HG03439 (cell line): Measurements from ENCODE around the gene TMEM129.
"Not testable (repeated sequence)": the region's sequence is repeated elsewhere in the genome, so short reads cannot be mapped to it uniquely, and the experiment has no call there.

Experiments
- ATAC-seq: cut with Tn5 transposase; IDR thresholded peaks from one replicate; pipeline ENCODE4 v1.9.1; 2021; ENCODE audit warnings: mild to moderate bottlenecking, moderate library complexity; ENCODE audit not compliant: unreplicated experiment

The TMEM129 gene

DNA sequence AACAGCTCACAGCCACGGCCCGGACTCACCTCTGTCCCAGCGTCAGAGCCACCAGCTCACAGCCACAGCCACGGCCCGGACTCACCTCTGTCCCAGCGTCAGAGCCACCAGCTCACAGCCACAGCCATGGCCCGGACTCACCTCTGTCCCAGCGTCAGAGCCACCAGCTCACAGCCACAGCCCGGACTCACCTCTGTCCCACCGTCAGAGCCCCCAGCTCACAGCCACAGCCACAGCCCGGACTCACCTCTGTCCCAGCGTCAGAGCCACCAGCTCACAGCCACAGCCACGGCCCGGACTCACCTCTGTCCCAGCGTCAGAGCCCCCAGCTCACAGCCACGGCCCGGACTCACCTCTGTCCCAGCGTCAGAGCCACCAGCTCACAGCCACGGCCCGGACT is 50.1 kb downstream of the TMEM129 start:
- ATAC-seq: not testable (repeated sequence)

DNA sequence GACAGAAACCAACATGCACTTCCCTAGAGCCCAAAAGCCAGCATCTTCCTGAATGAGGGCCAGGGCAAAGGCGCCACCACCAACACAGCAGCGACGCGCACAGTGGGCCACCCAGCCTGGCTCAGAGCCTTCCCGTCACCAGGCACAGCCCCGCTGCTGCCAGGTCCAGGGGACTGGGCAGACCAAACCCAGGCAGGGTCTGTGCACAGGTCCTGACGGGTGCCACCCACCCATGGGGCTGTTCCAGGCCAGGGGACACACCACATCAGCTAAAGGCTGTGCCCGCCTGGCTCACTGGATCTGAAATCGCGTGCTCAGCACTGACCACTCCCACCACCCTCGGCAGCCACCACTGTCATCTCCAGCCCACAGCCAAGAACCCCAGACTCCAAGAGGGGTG is 50.8 kb downstream of the TMEM129 start:
- no peak for ATAC-seq

DNA sequence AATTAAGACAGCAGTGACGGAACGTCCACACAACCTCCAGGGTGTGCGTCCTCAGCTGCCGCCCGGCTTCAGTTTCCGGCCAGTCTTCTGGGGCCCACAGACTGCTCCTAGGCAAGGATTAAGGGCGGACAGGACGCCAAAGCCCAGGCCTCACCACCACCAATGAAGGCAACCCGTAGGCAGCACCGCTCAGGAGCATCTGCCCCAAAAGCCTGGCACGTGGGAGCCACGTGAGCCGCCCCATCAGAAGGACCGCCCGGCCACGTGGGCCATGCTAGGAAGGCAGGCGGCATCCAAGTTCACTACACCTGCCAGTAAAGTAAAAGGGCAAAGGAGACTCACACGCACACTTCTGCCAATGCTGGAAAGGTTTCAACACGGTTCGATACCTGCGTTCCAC is 51.3 kb downstream of the TMEM129 start:
- ATAC-seq: no peak

DNA sequence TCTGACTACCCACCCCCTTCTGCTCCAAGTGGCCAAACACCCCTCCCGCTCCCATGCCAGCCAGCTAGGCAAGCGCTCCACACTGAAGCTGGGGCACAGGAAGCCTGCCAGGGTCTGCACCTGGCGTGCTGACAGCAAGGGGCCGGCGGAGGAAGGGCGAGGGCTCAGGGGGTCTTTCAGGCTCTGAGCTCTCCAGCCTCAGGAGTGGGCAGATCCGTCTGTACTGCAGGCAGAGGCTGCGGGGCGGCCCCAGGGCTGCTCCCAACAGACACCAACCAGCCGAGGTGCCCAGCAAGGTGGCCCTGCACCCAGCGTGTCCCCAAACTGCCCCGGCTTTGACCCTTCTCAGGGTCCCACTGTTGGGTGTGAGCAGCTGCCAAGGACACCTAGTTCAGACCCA is 51.9 kb downstream of the TMEM129 start:
- ATAC-seq: no peak

DNA sequence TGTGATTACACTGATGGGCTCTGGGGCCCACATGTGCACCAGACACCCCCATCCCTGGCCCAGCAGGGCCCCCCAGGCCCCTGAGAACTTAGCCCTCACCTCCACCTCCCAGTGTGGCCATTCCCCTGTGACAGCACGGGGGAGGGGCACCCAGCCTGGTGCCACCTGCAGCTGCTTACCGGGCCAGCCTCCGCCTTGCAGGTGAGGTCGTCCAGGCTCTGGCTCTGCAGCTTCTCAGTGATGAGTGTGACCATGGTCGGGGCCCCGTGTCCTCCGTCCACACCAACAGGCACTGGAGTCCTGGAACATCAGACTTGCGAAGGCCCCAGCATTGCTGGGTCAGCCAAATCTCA is 52.7 kb downstream of the TMEM129 start:
- ATAC-seq: no peak

DNA sequence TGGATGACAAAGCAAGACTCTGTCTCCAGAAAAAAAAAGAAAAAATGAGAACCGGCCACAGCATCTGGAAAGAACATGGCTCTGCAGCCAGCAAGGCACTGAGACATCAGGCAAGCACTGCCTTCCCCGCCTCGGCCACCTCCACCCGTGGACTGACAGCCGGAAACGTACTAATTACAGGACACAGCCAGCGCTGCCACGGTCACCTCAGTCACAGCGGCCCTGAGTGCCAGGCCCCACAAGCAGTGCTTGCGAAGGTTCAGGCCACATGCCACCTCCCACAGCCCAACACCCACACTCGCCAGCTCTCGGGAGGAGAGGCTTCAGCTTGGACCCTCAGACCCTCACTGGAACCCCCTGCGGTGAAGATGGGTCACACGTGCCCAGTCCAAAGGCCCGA is 53.9 kb downstream of the TMEM129 start:
- no peak for ATAC-seq

DNA sequence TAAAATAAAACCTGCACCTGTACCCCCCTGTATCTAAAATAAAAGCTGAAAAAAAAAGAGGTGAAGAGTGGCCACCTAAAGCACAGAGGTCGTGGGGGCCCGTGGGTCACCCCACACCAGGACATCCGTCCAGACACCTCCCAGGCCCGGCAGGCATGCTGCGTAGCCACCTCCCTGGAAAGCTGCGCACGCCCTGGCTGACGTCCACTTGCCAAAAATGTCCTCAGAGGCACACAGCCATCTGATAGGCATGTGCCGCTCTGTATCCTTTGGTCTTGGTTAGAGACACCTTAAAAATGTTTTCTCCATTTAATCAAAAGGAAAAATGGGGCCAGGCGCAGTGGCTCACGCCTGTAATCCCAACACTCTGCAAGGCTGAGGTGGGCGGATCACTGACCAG is 54.7 kb downstream of the TMEM129 start:
- no peak for ATAC-seq
